Measurements from ENCODE around the gene HYAL3. TPM values are rescaled to one million over a fixed set of nuclear protein-coding genes. Genes with fewer than 3 reads are reported as not detected.
A peak's percentile ranks its signal among the peaks of the same experiment; 100 is the strongest.

The HYAL3 gene
- total and polyA plus RNA-seq, 2 of the 13 experiments (the other 11 are each of a cell fraction or from before 2014, with no cell fraction given) = 5.5 to 10.4 TPM

- no peak for TF ChIP-seq ZNF746 (CRISPR knock-in tag; IDR thresholded peaks at IDR 0.05)
- no peak for TF ChIP-seq ZNF749 (CRISPR knock-in tag; IDR thresholded peaks at IDR 0.05; ENCODE audit: borderline replicate concordance)
- no peak for TF ChIP-seq ZMYM2 (CRISPR knock-in tag; IDR thresholded peaks at IDR 0.05)
- no peak for TF ChIP-seq ZNF737 (CRISPR knock-in tag; IDR thresholded peaks at IDR 0.05; ENCODE audit: borderline replicate concordance)
- no peak for TF ChIP-seq ZNF496 (CRISPR knock-in tag; IDR thresholded peaks at IDR 0.05; ENCODE audit: insufficient replicate concordance)
- TF ChIP-seq CENPX (CRISPR knock-in tag; IDR thresholded peaks at IDR 0.05) = no peak
- TF ChIP-seq ZNF468 (CRISPR knock-in tag; IDR thresholded peaks at IDR 0.05) = no peak
- TF ChIP-seq NAIF1 (CRISPR knock-in tag; IDR thresholded peaks at IDR 0.05; ENCODE audit: borderline replicate concordance) = no peak
- TF ChIP-seq MXD3 (CRISPR knock-in tag; IDR thresholded peaks at IDR 0.05) = peak; percentile 44; the same call in 1 of the 2 replicates
- TF ChIP-seq HNF4A (CRISPR knock-in tag; IDR thresholded peaks at IDR 0.05) = peak; percentile 80
- TF ChIP-seq CERS6 (CRISPR knock-in tag; IDR thresholded peaks at IDR 0.05) = no peak
- no peak for TF ChIP-seq ZNF224 (CRISPR knock-in tag; IDR thresholded peaks at IDR 0.05)
- TF ChIP-seq ZFP41 (CRISPR knock-in tag; IDR thresholded peaks at IDR 0.05; ENCODE audit: borderline replicate concordance) = no peak
- peak; percentile 84; the same call in 1 of the 2 replicates for TF ChIP-seq ZNF740 (CRISPR knock-in tag; IDR thresholded peaks at IDR 0.05)
- TF ChIP-seq RARA (CRISPR knock-in tag; IDR thresholded peaks at IDR 0.05) = 0 out of 2 replicates have a peak, but pooled peaks have one; percentile 21
- TF ChIP-seq MEF2D (CRISPR knock-in tag; IDR thresholded peaks at IDR 0.05) = no peak
- no peak for TF ChIP-seq ZNF670 (CRISPR knock-in tag; IDR thresholded peaks at IDR 0.05; ENCODE audit: borderline replicate concordance)
- no peak for TF ChIP-seq SMYD3 (CRISPR knock-in tag; IDR thresholded peaks at IDR 0.05)
- TF ChIP-seq SAFB2 (CRISPR knock-in tag; IDR thresholded peaks at IDR 0.05; ENCODE audit: borderline replicate concordance, low read depth) = no peak
- 0 out of 2 replicates have a peak, but pooled peaks have one; percentile 24 for TF ChIP-seq ZNF335 (CRISPR knock-in tag; IDR thresholded peaks at IDR 0.05)
- 0 out of 2 replicates have a peak, but pooled peaks have one; percentile 50 for TF ChIP-seq ZNF34 (CRISPR knock-in tag; IDR thresholded peaks at IDR 0.05; ENCODE audit: borderline replicate concordance)
- no peak for TF ChIP-seq ZNF460 (CRISPR knock-in tag; IDR thresholded peaks at IDR 0.05; ENCODE audit: borderline replicate concordance)
- no peak for TF ChIP-seq ZNF672 (CRISPR knock-in tag; IDR thresholded peaks at IDR 0.05)
- peak; percentile 65; the same call in 1 of the 2 replicates for TF ChIP-seq ARID3A (IDR thresholded peaks at IDR 0.05; ENCODE audit: low read depth, low read length)
- no peak for TF ChIP-seq GRHL1 (CRISPR knock-in tag; conservative IDR thresholded peaks at IDR 0.05)
These were observed 25.3 kb upstream of the HYAL3 start (continued) for GRCh38 chr3:50324351-50325112.
